Omental fat pad (tissue), 4 donors: Measurements from ENCODE around the gene EIF4EBP3. TPM values are rescaled to one million over a fixed set of nuclear protein-coding genes. Genes with fewer than 3 reads are reported as not detected.
A peak's percentile ranks its signal among the peaks of the same experiment; 100 is the strongest.

ENCODE experiments used
- ATAC-seq: fragments of 150-250 bp; one replicate; pipeline ENCODE4 v1.9.1; 2016; ENCODE audit warnings: mild to moderate bottlenecking, moderate library complexity; ENCODE audit not compliant: low FRiP score
- DNase-seq: peaks from one replicate; pipeline ENCODE4 v3.0.0-alpha.2; 2019; ENCODE audit warnings: low spot score
- CTCF ChIP-seq, 3 donors: fragments of 450-650 bp; IDR thresholded peaks; one replicate each; pipeline ENCODE4 v1.5.1; 2016 to 2017; ENCODE audit warnings: antibody characterized with exemption in 3 of 3, mild to moderate bottlenecking in 3 of 3, moderate library complexity in 2 of 3
- total RNA-seq, 4 donors: library from RNA; depleted of rRNA; stranded (reverse); fragments of >200 nt; gene quantifications; one replicate each; pipeline ENCODE4 v1.1.0, GENCODE V29; 2016

EIF4EBP3 gene
- total RNA-seq, 4 donors from 2014 or later = 22.9 to 35.7 (median 31.5) TPM

GRCh38 chr5:140563596-140563995 lies 16.1 kb downstream of the EIF4EBP3 start:
- ATAC-seq (no peak), DNase-seq (no peak)
- TF ChIP-seq CTCF (IDR thresholded peaks at IDR 0.05) = no peak

- no peak for TF ChIP-seq CTCF (IDR thresholded peaks at IDR 0.05)
- ATAC-seq (peak; percentile 93), DNase-seq (peak; percentile 82)
Measured at GRCh38 chr5:140564196-140565023, 16.9 kb downstream of the EIF4EBP3 start, which contains the start of the genes APBB3 and SLC35A4. APBB3 (minus strand) TSS chr5:140564598; CDS start chr5:140564245, 353 bp downstream. SLC35A4 (plus strand) TSS chr5:140564828; CDS start chr5:140567170, 2,342 bp downstream.

GRCh38 chr5:140565024-140565779 lies 17.7 kb downstream of the EIF4EBP3 start:
- no peak for ATAC-seq

DNA sequence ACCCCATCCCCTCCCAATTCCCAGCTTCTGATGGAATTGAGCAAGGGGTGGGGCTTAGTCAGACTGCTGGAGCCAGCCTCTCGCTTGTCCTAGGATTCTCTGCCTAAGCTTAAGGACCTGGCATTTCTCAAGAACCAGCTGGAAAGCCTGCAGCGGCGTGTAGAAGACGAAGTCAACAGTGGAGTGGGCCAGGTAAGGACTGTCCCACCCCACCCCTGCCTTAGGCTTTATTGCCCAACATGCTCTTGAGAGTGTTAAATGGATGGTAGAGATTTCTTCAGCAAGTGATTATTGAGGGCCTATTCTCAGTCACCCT lies 18.3 kb downstream of the EIF4EBP3 start:
- DNase-seq (no peak), ATAC-seq (no peak)
- TF ChIP-seq CTCF (IDR thresholded peaks at IDR 0.05) = no peak

More at GRCh38 chr5:140565024-140565779, 17.7 kb downstream of the EIF4EBP3 start:
- no peak for DNase-seq
- no peak for TF ChIP-seq CTCF (IDR thresholded peaks at IDR 0.05)

- no peak for ATAC-seq
- no peak for TF ChIP-seq CTCF (IDR thresholded peaks at IDR 0.05)
- no peak for DNase-seq
Measured at GRCh38 chr5:140566665-140567064, 19.2 kb downstream of the EIF4EBP3 start.

DNA sequence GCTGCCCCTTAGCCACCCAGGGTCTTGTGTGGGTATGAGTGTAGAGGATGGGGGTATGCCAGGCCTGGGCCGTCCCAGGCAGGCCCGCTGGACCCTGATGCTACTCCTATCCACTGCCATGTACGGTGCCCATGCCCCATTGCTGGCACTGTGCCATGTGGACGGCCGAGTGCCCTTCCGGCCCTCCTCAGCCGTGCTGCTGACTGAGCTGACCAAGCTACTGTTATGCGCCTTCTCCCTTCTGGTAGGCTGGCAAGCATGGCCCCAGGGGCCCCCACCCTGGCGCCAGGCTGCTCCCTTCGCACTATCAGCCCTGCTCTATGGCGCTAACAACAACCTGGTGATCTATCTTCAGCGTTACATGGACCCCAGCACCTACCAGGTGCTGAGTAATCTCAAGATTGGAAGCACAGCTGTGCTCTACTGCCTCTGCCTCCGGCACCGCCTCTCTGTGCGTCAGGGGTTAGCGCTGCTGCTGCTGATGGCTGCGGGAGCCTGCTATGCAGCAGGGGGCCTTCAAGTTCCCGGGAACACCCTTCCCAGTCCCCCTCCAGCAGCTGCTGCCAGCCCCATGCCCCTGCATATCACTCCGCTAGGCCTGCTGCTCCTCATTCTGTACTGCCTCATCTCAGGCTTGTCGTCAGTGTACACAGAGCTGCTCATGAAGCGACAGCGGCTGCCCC lies 19.8 kb downstream of the EIF4EBP3 start:
- TF ChIP-seq CTCF (IDR thresholded peaks at IDR 0.05) = no peak
- no peak for ATAC-seq
- DNase-seq = no peak
